ENCODE results near the gene KCNAB2.

DNA sequence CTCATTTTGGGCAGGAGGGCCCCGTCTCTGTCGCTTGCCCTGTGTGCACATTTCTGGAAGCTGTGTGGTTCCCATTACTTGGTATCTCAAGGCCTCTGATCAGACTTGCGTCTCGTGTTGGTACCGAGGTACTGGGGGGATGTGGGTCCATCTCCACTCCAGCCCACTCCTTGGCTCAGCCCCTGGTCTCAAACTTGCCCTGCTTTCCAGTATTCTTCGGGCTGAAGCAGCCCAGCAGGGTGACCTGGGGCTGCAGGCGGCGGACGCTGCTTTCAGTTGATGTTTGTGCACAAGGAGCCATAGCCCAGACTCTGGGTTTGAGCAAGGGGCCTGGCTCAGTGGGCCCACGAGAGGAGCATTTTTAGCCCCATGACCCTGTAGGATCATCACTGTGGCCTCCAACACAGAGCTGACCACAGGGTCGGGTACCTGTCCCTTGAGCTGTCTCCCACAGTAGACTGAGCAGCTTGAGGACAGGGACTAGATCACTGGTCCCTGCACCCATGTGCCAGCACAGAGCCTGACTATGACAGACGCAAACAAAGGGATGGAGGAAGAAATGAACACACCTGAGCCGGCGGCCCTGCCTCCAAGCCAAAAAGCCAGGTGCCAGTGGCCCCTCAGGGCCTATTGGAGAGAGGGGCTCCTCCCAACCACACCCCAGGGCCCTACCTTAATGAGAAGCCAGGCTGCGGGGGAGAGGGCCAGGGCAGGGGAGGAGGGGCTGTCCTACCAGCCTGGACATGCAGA lies 87.6 kb downstream of the KCNAB2 start:
- TF ChIP-seq, protein P1, sequence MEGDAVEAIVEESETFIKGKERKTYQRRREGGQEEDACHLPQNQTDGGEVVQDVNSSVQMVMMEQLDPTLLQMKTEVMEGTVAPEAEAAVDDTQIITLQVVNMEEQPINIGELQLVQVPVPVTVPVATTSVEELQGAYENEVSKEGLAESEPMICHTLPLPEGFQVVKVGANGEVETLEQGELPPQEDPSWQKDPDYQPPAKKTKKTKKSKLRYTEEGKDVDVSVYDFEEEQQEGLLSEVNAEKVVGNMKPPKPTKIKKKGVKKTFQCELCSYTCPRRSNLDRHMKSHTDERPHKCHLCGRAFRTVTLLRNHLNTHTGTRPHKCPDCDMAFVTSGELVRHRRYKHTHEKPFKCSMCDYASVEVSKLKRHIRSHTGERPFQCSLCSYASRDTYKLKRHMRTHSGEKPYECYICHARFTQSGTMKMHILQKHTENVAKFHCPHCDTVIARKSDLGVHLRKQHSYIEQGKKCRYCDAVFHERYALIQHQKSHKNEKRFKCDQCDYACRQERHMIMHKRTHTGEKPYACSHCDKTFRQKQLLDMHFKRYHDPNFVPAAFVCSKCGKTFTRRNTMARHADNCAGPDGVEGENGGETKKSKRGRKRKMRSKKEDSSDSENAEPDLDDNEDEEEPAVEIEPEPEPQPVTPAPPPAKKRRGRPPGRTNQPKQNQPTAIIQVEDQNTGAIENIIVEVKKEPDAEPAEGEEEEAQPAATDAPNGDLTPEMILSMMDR (IDR thresholded peaks at IDR 0.05; ENCODE audit: low read length): no peak
- TF ChIP-seq EZH2 (IDR thresholded peaks at IDR 0.05; ENCODE audit: borderline replicate concordance, low read length): no peak
